ENCODE measurements around the gene KIRREL3.

Gene KIRREL3

GRCh38 chr11:126430581-126431335 lies 569.8 kb downstream of the KIRREL3 start:
- DNase-seq, result no peak

- no peak for DNase-seq
Measured at GRCh38 chr11:126426820-126427749, 573.5 kb downstream of the KIRREL3 start.

GRCh38 chr11:126426106-126426505 lies 574.5 kb downstream of the KIRREL3 start:
- no peak for DNase-seq

GRCh38 chr11:126424471-126425039 lies 576.0 kb downstream of the KIRREL3 start:
- DNase-seq, result no peak

GRCh38 chr11:126423743-126424142 lies 576.8 kb downstream of the KIRREL3 start:
- no peak for DNase-seq

GRCh38 chr11:126423154-126423553 lies 577.4 kb downstream of the KIRREL3 start:
- no peak for DNase-seq

GRCh38 chr11:126422446-126422845 lies 578.1 kb downstream of the KIRREL3 start:
- no peak for DNase-seq

- DNase-seq, result no peak
Measured at GRCh38 chr11:126421271-126421671, 579.3 kb downstream of the KIRREL3 start.

- no peak for DNase-seq
Measured at GRCh38 chr11:126420698-126421256, 579.8 kb downstream of the KIRREL3 start.

GRCh38 chr11:126419801-126420697 lies 580.5 kb downstream of the KIRREL3 start:
- DNase-seq, result no peak

- no peak for DNase-seq
Measured at GRCh38 chr11:126418887-126419286, 581.7 kb downstream of the KIRREL3 start.

GRCh38 chr11:126417091-126417862 lies 583.3 kb downstream of the KIRREL3 start:
- DNase-seq, result no peak

GRCh38 chr11:126416542-126417090 lies 584.0 kb downstream of the KIRREL3 start:
- DNase-seq, result peak; percentile 52 to 79

- no peak for DNase-seq
Measured at GRCh38 chr11:126415669-126416420, 584.7 kb downstream of the KIRREL3 start.

GRCh38 chr11:126415128-126415527 lies 585.4 kb downstream of the KIRREL3 start:
- DNase-seq, result no peak

GRCh38 chr11:126414615-126415014 lies 586.0 kb downstream of the KIRREL3 start:
- no peak for DNase-seq

- no peak for DNase-seq
Measured at GRCh38 chr11:126413843-126414405, 586.6 kb downstream of the KIRREL3 start.

GRCh38 chr11:126413426-126413825 lies 587.1 kb downstream of the KIRREL3 start:
- no peak for DNase-seq

GRCh38 chr11:126411971-126412381 lies 588.6 kb downstream of the KIRREL3 start:
- no peak for DNase-seq

GRCh38 chr11:126410649-126411048 lies 589.9 kb downstream of the KIRREL3 start:
- DNase-seq, result no peak
